Measurements from ENCODE around the gene PFN2. TPM values are rescaled to one million over a fixed set of nuclear protein-coding genes. Genes with fewer than 3 reads are reported as not detected.

Gene PFN2
- total RNA-seq, 1 donor from 2014 or later = 28.6 TPM

- Histone ChIP-seq H3K27ac (no peak overlapping the region), H3K27me3 (no peaks in the 10 kb centered on the region), H3K4me3 (no peak overlapping the region), H3K36me3 (no peaks in the 10 kb centered on the region), H3K4me1 (no peaks in the 10 kb centered on the region), H3K9me3 (no peaks in the 10 kb centered on the region)
- DNase-seq (no peak), ATAC-seq (no peak)
- intact Hi-C loops (cut with DNase I) = no loop called here
- no peak for TF ChIP-seq CTCF (IDR thresholded peaks at IDR 0.05)
Observed at GRCh38 chr3:150005243-150006112, 34.8 kb upstream of the PFN2 start.

GRCh38 chr3:150000641-150001040 is 29.9 kb upstream of the PFN2 start:
- H3K27ac ChIP-seq = no peak overlapping the region
- intact Hi-C loops (cut with DNase I) = no loop called here
- H3K4me1 ChIP-seq = no peaks in the 10 kb centered on the region
- TF ChIP-seq CTCF (IDR thresholded peaks at IDR 0.05) = no peak
- no peaks in the 10 kb centered on the region for H3K9me3 ChIP-seq
- H3K4me3 ChIP-seq = no peak overlapping the region
- no peaks in the 10 kb centered on the region for H3K36me3 ChIP-seq
- ATAC-seq (no peak), DNase-seq (no peak)
- no peaks in the 10 kb centered on the region for H3K27me3 ChIP-seq

- Histone ChIP-seq H3K9me3 (peaks cover 9% of the 10 kb centered on the region), H3K27me3 (no peaks in the 10 kb centered on the region), H3K4me1 (no peaks in the 10 kb centered on the region), H3K4me3 (no peak overlapping the region), H3K36me3 (no peaks in the 10 kb centered on the region), H3K27ac (no peak overlapping the region)
- intact Hi-C loops (cut with DNase I) = no loop called here
- DNase-seq (no peak), ATAC-seq (no peak)
- TF ChIP-seq CTCF (IDR thresholded peaks at IDR 0.05) = no peak
Observed at GRCh38 chr3:149999421-149999820, 28.7 kb upstream of the PFN2 start.

GRCh38 chr3:149998946-149999345 is 28.3 kb upstream of the PFN2 start:
- no peak for TF ChIP-seq CTCF (IDR thresholded peaks at IDR 0.05)
- H3K4me1 ChIP-seq = no peaks in the 10 kb centered on the region
- DNase-seq = no peak
- intact Hi-C loops (cut with DNase I) = no loop called here
- H3K27me3 ChIP-seq = no peaks in the 10 kb centered on the region
- H3K9me3 ChIP-seq = peaks cover 12% of the 10 kb centered on the region
- H3K27ac ChIP-seq = no peak overlapping the region
- H3K36me3 ChIP-seq = no peaks in the 10 kb centered on the region
- no peak for ATAC-seq
- H3K4me3 ChIP-seq = no peak overlapping the region

- peaks cover 12% of the 10 kb centered on the region for H3K9me3 ChIP-seq
- ATAC-seq = no peak
- no peaks in the 10 kb centered on the region for H3K36me3 ChIP-seq
- DNase-seq = no peak
- intact Hi-C loops (cut with DNase I) = no loop called here
- no peak overlapping the region for H3K4me3 ChIP-seq
- peaks cover 4% of the 10 kb centered on the region for H3K4me1 ChIP-seq
- H3K27me3 ChIP-seq = no peaks in the 10 kb centered on the region
- no peak overlapping the region for H3K27ac ChIP-seq
- TF ChIP-seq CTCF (IDR thresholded peaks at IDR 0.05) = no peak
Observed at GRCh38 chr3:149992416-149993058, 21.8 kb upstream of the PFN2 start.

Data from upper lobe of right lung (tissue), 1 donor.